ENCODE results near the gene CDT1.
"Not testable (repeated sequence)": the region's sequence is repeated elsewhere in the genome, so short reads cannot be mapped to it uniquely, and the experiment has no call there.

Gene CDT1

GRCh38 chr16:88769617-88770460, 33.8 kb upstream of the CDT1 start:
- peak; percentile 64 for DNase-seq

DNA sequence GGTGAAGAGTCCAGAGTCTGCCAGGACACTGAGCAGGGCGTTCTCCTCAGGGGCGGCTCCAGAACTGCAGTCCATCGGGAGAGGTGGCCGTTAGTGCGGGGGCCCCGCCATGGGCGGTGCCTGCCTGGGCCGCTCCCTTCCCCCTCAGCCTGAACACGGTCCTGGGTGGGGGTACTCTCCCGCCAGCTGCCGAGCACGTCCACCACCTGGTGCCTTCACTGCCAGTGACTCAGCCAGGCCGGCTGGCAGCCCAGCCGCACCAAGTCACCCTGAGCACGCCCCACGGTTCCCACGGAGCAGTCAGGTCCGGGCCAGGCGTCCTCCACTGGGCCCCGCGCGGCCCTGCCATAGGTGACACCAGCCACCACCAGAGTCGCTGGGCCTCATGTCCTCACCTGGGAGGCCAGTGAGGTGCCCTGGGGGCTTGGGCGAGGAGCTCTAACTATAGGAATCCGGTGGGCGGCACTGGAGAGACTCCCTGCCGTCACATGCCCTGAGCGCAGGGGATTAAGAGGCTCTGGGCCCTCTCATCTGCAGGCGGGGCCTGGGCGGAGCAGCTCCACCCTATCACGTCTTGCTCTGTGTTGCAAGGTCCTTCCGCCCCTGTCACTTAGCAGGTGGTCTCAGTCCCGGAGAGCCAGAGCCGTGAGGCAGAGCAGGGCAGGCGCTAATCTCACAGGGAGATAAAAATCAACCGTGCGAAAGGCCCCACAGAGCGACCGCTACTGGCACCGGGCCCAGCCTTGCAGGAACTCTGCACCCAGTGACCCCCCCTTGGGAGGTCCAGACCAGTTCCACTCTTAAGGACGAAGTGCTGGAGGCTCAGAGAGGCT, 32.9 kb upstream of the CDT1 start:
- peak; percentile 64 for DNase-seq

GRCh38 chr16:88771294-88771772, 32.3 kb upstream of the CDT1 start:
- DNase-seq = no peak

DNA sequence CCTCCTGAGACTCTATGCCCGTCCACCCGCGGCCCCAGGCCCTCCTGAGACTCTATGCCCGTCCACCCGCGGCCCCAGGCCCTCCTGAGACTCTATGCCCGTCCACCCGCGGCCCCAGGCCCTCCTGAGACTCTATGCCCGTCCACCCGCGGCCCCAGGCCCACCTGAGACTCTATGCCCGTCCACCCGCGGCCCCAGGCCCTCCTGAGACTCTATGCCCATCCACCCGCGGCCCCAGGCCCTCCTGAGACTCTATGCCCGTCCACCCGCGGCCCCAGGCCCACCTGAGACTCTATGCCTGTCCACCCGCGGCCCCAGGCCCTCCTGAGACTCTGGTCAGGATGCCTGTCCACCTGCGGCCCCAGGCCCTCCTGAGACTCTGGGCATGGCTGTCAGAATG, 31.8 kb upstream of the CDT1 start:
- DNase-seq = not testable (repeated sequence)

- no peak for DNase-seq
These were observed 30.4 kb upstream of the CDT1 start for GRCh38 chr16:88772871-88773811.

GRCh38 chr16:88773812-88774291, 29.7 kb upstream of the CDT1 start:
- DNase-seq = no peak

DNA sequence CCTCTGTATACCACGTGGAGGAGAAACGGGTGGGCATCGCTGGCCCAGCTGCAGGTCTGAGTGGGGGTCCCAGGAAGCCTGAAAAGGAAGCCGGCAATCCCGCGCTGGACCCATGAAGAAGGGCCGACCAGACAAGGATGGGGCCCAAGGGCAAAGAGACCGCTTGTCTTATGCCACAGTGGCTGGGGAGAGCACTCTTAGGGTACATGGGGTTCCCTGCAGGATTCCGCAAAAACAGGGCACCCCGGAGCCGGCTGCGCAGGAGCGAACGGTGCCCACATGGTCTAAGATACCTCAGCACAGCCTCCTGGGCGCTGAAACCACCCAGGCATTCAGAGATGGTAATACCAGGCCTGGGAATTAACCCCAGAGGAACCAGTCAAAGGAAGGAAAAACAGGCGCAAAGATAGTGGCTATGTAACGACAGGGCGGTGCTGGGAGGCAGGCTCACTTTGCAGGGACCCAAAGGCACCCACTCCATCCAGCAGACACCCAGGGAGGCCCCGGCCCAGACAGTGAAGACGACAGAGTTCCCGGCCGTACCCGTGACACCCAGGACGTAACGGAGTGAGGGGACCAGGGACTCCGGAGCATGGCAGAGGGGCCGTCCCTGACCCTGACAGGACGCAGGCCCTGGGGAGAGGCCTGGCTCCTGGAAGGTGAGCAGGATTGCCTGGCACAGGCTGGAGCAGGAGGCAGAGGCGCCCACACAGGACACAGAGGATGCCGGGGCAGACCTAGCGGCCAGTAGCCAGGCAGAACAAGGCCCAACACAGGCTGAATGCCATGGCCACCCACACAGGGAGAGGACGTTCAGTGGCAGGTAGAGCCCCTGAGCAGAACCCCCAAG, 28.8 kb upstream of the CDT1 start:
- DNase-seq = no peak

GRCh38 chr16:88775825-88776224, 27.8 kb upstream of the CDT1 start:
- DNase-seq = no peak

GRCh38 chr16:88777471-88778270, 25.9 kb upstream of the CDT1 start:
- no peak for DNase-seq

DNA sequence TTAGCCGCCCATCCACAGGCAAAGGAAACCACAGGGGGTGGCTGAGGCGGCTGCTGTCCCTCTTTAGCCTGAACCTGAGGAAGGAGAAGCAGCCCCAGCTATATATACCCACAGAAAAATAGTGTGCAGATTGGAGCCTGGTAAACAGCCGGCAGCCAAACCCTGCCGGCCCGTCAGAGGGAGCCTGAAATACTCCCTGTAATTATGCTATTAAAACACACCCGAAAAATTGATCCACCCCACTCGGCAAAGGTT, 25.4 kb upstream of the CDT1 start:
- DNase-seq = no peak

- no peak for DNase-seq
These were observed 25.0 kb upstream of the CDT1 start for GRCh38 chr16:88778541-88779065.

DNA sequence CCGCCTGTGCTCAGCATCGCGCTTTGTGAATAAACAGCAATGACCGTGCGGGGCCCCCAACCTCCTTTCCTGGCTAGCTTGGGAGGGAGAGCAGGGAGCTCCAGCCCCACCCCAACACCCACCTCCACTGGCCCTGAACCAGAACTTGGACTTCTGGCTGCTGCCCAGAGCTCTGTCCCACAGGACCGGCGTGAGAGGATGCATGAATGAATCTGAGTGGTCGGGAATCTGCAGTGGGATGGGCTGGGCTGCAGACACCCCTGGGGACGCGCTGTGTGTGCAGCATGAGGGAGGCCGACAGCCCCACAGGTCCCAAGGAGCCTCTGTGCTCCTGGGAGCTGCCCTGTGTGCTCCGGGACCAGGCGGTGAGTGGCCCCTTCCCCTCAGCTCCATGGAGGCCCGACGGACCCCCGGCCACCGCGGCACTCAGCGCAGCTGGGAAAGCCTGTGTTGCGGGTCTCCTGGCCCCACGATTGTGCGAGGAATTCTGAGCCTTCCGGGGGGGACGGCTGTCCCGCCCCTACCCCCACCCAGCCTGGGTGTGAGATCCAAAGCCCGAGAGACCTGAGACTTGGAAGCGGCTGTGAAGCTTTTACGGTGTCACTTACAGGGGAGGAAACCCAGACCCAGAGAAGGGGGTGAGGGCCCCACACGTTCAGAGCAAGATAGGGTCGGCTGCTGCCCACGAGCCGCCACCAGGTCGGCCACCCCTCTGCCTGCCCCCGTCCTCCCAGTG, 24.0 kb upstream of the CDT1 start:
- DNase-seq = no peak

- peak; percentile 38 for DNase-seq
These were observed 23.2 kb upstream of the CDT1 start for GRCh38 chr16:88780142-88781062.

- peak; percentile 83 for DNase-seq
These were observed 22.2 kb upstream of the CDT1 start for GRCh38 chr16:88781140-88782077.

DNA sequence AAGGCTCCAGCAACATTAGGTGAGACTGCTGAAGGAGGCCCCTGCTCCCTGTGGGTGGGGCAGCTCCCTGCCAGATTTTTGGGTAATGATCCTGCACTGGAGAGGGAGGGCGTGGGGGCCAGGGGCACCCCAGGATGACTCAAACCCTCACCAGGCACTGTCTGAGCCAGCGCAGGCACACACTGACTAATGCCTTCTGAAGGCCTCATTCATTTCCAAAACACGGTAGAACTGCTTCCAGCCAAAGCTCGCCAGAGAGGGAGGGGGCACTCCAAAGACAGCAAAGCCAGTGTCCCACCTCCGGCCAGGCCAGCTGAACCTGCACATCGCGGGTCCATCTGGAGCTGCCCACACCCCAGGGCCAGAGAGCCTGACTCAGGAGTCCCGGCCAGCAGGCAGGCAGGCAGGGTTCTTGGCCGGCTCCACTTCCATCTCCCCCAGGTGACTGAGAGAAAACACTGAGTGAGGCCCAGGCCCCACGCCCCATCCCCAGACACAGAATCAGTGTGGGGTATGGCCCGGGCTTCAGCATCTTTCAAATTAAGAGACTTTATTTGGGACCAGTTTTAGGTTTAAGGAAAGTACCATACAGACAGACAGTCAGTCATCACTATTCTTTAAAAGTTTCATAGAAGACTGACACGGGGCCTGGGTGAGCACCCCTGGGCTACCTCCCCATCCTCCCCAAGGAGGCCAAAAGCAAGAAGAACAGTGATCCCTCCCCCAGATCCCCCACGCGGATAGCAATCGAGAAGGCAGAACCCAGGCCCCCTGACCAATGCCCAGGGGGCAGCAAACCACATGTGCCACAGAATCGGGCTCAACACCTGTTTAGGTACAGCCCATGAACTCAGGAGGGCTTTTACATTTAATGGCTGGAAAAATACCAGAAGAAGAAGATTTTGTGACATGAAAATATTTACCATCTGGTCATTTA, 20.9 kb upstream of the CDT1 start:
- peak; percentile 84 for DNase-seq

DNA sequence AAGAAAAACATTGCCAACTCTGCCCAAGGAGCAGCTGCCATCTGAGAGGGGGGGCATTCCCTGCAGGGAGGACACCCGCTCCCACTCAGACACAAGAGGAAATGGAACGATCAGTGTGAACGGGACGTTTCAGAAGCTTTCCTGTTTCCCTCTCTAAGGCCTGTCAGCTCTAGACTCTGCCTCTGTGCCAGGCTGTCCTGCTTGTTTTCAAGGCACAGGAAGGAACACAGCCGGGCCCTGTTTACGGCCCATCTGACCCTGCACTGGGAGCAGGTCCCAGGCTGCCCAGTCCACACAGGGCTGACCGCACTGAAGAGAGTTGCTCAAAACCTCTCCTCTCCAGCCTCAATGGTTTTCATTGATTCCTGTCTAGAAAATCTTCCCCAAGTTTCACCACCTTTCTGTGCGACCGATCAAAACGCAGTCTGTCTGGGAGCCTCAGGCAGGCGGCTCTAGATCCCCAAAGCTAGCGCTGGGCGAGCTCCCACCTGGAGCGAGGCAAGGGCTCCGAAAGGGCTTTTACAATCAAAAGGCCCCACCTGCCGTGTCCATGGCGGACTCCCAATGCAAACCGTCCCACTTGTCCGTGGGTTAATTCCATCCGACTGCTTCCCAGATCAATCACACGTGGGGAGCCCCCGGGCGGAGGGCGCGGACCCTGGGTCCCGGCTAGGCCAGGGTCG, 20.1 kb upstream of the CDT1 start:
- DNase-seq = peak; percentile 41

All from stimulated activated CD8-positive, alpha-beta memory T cell treated with anti-CD3 and anti-CD28 coated beads, Interleukin-4, amount 100 ng/mL, for 48 hours (primary cell).